Liver (tissue), 9 donors: Measurements from ENCODE around the gene PLEKHA5. TPM values are rescaled to one million over a fixed set of nuclear protein-coding genes. Genes with fewer than 3 reads are reported as not detected.
A peak's percentile ranks its signal among the peaks of the same experiment; 100 is the strongest.

ENCODE experiments used
- DNase-seq: peaks from one replicate; pipeline ENCODE4 v3.0.0-alpha.2; 2017; ENCODE audit warnings: low spot score
- H3K27ac ChIP-seq, 2 donors: one replicate each; pipeline ENCODE4 v1.7.0; 2013; ENCODE audit warnings: inconsistent platforms in 2 of 2, low read length in 2 of 2, control low read depth in 1 of 2, low read depth in 1 of 2, mild to moderate bottlenecking in 1 of 2
- H3K27me3 ChIP-seq, 4 donors: one replicate each; pipeline versions ENCODE4 v1.6.1 to v1.7.0; 2013; ENCODE audit warnings: low read length in 3 of 4, inconsistent platforms in 1 of 4, mild to moderate bottlenecking in 1 of 4, moderate library complexity in 1 of 4; ENCODE audit not compliant: control insufficient read depth in 4 of 4, insufficient read depth in 4 of 4
- H3K36me3 ChIP-seq, 4 donors: one replicate each; pipeline versions ENCODE4 v1.6.1 to v1.7.0; 2013; ENCODE audit warnings: low read length in 3 of 4, mild to moderate bottlenecking in 3 of 4, low read depth in 1 of 4, moderate library complexity in 1 of 4; ENCODE audit not compliant: control insufficient read depth in 4 of 4, insufficient read depth in 3 of 4
- H3K4me1 ChIP-seq, 4 donors: one replicate each; pipeline versions ENCODE4 v1.6.1 to v1.7.0; 2013; ENCODE audit warnings: low read length in 3 of 4, mild to moderate bottlenecking in 3 of 4, moderate library complexity in 1 of 4; ENCODE audit not compliant: control insufficient read depth in 4 of 4, insufficient read depth in 4 of 4
- H3K4me3 ChIP-seq, 3 donors: one replicate each; pipeline versions ENCODE4 v1.6.1 to v1.7.0; 2013; ENCODE audit warnings: low read length in 3 of 3, control low read depth in 1 of 3, low read depth in 1 of 3, mild to moderate bottlenecking in 1 of 3
- H3K9ac ChIP-seq, 2 donors: one replicate each; pipeline ENCODE4 v1.7.0; 2013; ENCODE audit warnings: low read length in 2 of 2, mild to moderate bottlenecking in 2 of 2, moderate library complexity in 2 of 2, control low read depth in 1 of 2, low read depth in 1 of 2
- H3K9me3 ChIP-seq, 4 donors: one replicate each; pipeline versions ENCODE4 v1.6.1 to v1.7.0; 2013; ENCODE audit warnings: low read length in 3 of 4; ENCODE audit not compliant: control insufficient read depth in 4 of 4
- EGR1 ChIP-seq, 2 donors: IDR thresholded peaks; 2 replicates each; pipeline ENCODE4 v1.6.1; 2016 to 2018; ENCODE audit warnings: antibody characterized with exemption in 2 of 2, low read depth in 2 of 2
- FOXA1 ChIP-seq: IDR thresholded peaks from 2 replicates; pipeline ENCODE4 v1.6.1; 2016; ENCODE audit warnings: antibody characterized with exemption
- FOXA2 ChIP-seq: IDR thresholded peaks from 2 replicates; pipeline ENCODE4 v1.6.1; 2016; ENCODE audit warnings: antibody characterized with exemption
- GABPA ChIP-seq, 2 donors: IDR thresholded peaks in 1 of 2; conservative IDR thresholded peaks in 1 of 2; 2 replicates each; pipeline ENCODE4 v1.6.1; 2016; ENCODE audit warnings: antibody characterized with exemption in 2 of 2, mild to moderate bottlenecking in 1 of 2, moderate library complexity in 1 of 2
- HNF4G ChIP-seq: IDR thresholded peaks from 2 replicates; pipeline ENCODE4 v1.6.1; 2016; ENCODE audit warnings: antibody characterized with exemption
- JUND ChIP-seq, 2 donors: IDR thresholded peaks; 2 replicates each; pipeline ENCODE4 v1.6.1; 2016; ENCODE audit warnings: antibody characterized with exemption in 2 of 2
- MAX ChIP-seq: IDR thresholded peaks from 2 replicates; pipeline ENCODE4 v1.6.1; 2016; ENCODE audit warnings: antibody characterized with exemption
- NR2F2 ChIP-seq: IDR thresholded peaks from 2 replicates; pipeline ENCODE4 v1.6.1; 2016; ENCODE audit warnings: antibody characterized with exemption
- RAD21 ChIP-seq, 2 donors: IDR thresholded peaks; 2 replicates each; pipeline ENCODE4 v1.6.1; 2016; ENCODE audit warnings: antibody characterized with exemption in 2 of 2, mild to moderate bottlenecking in 2 of 2
- REST ChIP-seq: IDR thresholded peaks from 2 replicates; pipeline ENCODE4 v1.6.1; 2016; ENCODE audit warnings: antibody characterized with exemption, mild to moderate bottlenecking
- RXRA ChIP-seq, 2 donors: IDR thresholded peaks; 2 replicates each; pipeline ENCODE4 v1.6.1; 2017 to 2018; ENCODE audit warnings: antibody characterized with exemption in 2 of 2, mild to moderate bottlenecking in 1 of 2
- SP1 ChIP-seq: IDR thresholded peaks from 2 replicates; pipeline ENCODE4 v1.6.1; 2018; ENCODE audit warnings: antibody characterized with exemption, mild to moderate bottlenecking
- TAF1 ChIP-seq: conservative IDR thresholded peaks from 2 replicates; pipeline ENCODE4 v1.6.1; 2016; ENCODE audit warnings: antibody characterized with exemption, mild to moderate bottlenecking
- YY1 ChIP-seq: IDR thresholded peaks from 2 replicates; pipeline ENCODE4 v1.6.1; 2016; ENCODE audit warnings: antibody characterized with exemption, mild to moderate bottlenecking
- WGBS: extraction: QIAGEN DNeasy Blood & Tissue Kit; methylation state at CpG from one replicate; pipeline ENCODE4 v1.1.7; 2013; 5-methylcytosine and 5-hydroxymethylcytosine counted together
- polyA plus RNA-seq, 2 donors: library from polyadenylated mRNA; stranded (reverse) in 1 of 2; unstranded in 1 of 2; fragments of 200-250 nt in 1 of 2; fragments of >200 nt in 1 of 2; fragmentation: Nextera tagmentation in 1 of 2; extraction: Ambion mirVana in 1 of 2; gene quantifications; one replicate each; pipeline versions ENCODE4 v1.2.1 to v1.2.3, GENCODE V29; 2013 to 2015
- total RNA-seq, 2 donors: library from RNA; depleted of rRNA; stranded (reverse); fragments of >200 nt; gene quantifications; one replicate each; pipeline ENCODE4 v1.2.3, GENCODE V29; 2014
- TF ChIP-seq, protein P1 (sequence below): IDR thresholded peaks from 2 replicates; pipeline ENCODE4 v1.6.1; 2016; ENCODE audit warnings: antibody characterized with exemption
- donor health status: healthy.
- donor health status: healthy.
- donor health status: healthy.
- donor health status: healthy.
- donor health status: healthy.

Gene PLEKHA5
- total and polyA plus RNA-seq, 4 donors = 4.6 to 25.5 (median 16.8) TPM

- 95% methylated on average over 4 of the region's 4 CpGs for WGBS
- H3K27ac ChIP-seq = no peak overlapping the region
Measured at GRCh38 chr12:19138551-19138950, 9.0 kb downstream of the PLEKHA5 start.

GRCh38 chr12:19138956-19139355, 9.4 kb downstream of the PLEKHA5 start:
- Histone ChIP-seq H3K4me1 (peaks cover 4 to 32% (median 19%) of the 10 kb centered on the region in 4 donors), H3K36me3 (peaks cover 0 to 4% (median 0%) of the 10 kb centered on the region in 4 donors), H3K27me3 (no peaks in the 10 kb centered on the region), H3K27ac (no peak overlapping the region), H3K9me3 (no peaks in the 10 kb centered on the region), H3K4me3 (no peak overlapping the region), H3K9ac (no peak overlapping the region)
- 89% methylated on average over 3 of the region's 3 CpGs for WGBS
- no peak for TF ChIP-seq SP1
- no peak for DNase-seq

More at GRCh38 chr12:19138551-19138950, 9.0 kb downstream of the PLEKHA5 start:
- no peak for DNase-seq
- H3K9me3 ChIP-seq = no peaks in the 10 kb centered on the region
- H3K36me3 ChIP-seq = peaks cover 0 to 4% (median 0%) of the 10 kb centered on the region in 4 donors
- TF ChIP-seq JUND (IDR thresholded peaks at IDR 0.05) = no peak
- TF ChIP-seq FOXA2 = no peak
- no peak for TF ChIP-seq FOXA1
- no peak for TF ChIP-seq MAX
- no peak for TF ChIP-seq TAF1
- TF ChIP-seq, protein P1, sequence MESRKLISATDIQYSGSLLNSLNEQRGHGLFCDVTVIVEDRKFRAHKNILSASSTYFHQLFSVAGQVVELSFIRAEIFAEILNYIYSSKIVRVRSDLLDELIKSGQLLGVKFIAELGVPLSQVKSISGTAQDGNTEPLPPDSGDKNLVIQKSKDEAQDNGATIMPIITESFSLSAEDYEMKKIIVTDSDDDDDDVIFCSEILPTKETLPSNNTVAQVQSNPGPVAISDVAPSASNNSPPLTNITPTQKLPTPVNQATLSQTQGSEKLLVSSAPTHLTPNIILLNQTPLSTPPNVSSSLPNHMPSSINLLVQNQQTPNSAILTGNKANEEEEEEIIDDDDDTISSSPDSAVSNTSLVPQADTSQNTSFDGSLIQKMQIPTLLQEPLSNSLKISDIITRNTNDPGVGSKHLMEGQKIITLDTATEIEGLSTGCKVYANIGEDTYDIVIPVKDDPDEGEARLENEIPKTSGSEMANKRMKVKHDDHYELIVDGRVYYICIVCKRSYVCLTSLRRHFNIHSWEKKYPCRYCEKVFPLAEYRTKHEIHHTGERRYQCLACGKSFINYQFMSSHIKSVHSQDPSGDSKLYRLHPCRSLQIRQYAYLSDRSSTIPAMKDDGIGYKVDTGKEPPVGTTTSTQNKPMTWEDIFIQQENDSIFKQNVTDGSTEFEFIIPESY = no peak
- no peak for TF ChIP-seq GABPA (IDR thresholded peaks at IDR 0.05 in 1 of 2, conservative IDR thresholded peaks at IDR 0.05 in 1 of 2)
- TF ChIP-seq HNF4G = no peak
- TF ChIP-seq YY1 = no peak
- TF ChIP-seq REST = no peak
- no peak for TF ChIP-seq NR2F2
- no peak for TF ChIP-seq RAD21 (IDR thresholded peaks at IDR 0.05)
- no peak overlapping the region for H3K9ac ChIP-seq
- no peaks in the 10 kb centered on the region for H3K27me3 ChIP-seq
- no peak overlapping the region for H3K4me3 ChIP-seq
- H3K4me1 ChIP-seq = peaks cover 4 to 32% (median 19%) of the 10 kb centered on the region in 4 donors

DNA sequence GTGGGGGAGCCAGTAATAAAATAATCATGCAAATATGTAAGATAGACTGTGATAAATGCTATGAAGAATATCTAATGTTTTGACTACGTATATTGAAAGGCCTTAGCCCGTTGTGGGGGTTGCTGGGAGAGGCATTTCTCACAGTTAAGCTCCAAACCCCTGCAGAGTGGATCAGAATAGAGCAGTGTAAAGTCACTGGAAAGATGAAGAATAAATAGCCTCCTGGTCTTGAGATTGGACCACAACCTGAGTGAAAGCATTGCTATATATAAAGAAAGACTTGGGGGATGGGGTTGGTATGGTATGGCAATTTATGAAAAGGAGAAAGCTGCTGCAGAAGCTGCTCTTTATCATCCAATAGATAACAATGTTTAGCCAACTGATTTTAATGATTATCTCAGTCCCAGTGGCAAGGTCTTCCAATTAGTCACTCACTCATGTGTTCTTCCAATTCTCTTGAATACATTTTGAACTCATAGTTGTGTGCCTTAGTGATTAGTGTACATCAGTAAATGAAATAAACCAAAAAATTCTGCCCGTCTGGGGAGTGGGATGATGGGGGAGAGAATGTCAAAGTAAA, 10.2 kb downstream of the PLEKHA5 start:
- Histone ChIP-seq H3K4me3 (no peak overlapping the region), H3K27ac (peak overlapping the region in 1 of 2 donors; percentile 58), H3K9me3 (no peaks in the 10 kb centered on the region), H3K27me3 (no peaks in the 10 kb centered on the region), H3K36me3 (peaks cover 0 to 4% (median 0%) of the 10 kb centered on the region in 4 donors), H3K4me1 (peaks cover 9 to 34% (median 20%) of the 10 kb centered on the region in 4 donors), H3K9ac (no peak overlapping the region)
- no peak for DNase-seq
- WGBS = 82% methylated on average over 3 of the region's 3 CpGs
- TF ChIP-seq HNF4G (no peak), RXRA (IDR thresholded peaks at IDR 0.05) (no peak), YY1 (no peak), NR2F2 (no peak), REST (no peak), FOXA2 (no peak), TAF1 (no peak), FOXA1 (no peak), JUND (IDR thresholded peaks at IDR 0.05) (no peak), EGR1 (IDR thresholded peaks at IDR 0.05; ENCODE audit: low read depth in 2 of 2) (no peak)
- TF ChIP-seq, protein P1 = no peak
